SH-SY5Y (cell line): Measurements from ENCODE around the gene TANGO6.

Experiments used
- GATA2 ChIP-seq: IDR thresholded peaks from 2 replicates; pipeline ENCODE4 v1.6.1; 2011; ENCODE audit warnings: mild to moderate bottlenecking, low read depth, low read length
- GATA3 ChIP-seq: IDR thresholded peaks from 2 replicates; pipeline ENCODE4 v1.6.1; 2011; ENCODE audit warnings: low read depth, mild to moderate bottlenecking, low read length, moderate library complexity

DNA sequence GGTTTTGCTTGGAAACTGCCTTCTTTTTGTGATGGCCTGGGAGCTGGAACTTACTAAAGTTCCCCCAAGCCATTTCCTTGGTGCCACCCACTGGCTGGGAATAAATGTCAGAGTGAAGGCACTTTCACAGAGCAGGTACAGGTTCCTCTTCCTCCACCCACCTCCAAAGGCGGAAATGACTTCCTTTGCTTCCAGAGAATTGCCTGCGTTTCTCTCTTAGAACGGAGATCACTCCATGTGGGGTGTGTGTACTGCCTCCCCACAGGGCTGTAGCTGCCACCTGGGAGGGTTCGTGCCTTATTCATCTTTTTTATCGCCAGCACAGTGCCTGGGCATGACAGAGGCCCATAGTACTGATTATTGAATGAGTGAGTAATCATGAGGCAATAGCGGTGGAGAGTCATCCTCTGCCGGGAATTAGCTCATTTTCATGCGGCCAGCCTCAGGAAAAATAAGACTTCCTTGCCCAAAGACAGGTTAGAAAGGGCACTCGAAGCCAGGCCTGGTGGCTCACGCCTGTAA lies 229.9 kb downstream of the TANGO6 start:
- TF ChIP-seq GATA2: no peak
- TF ChIP-seq GATA3: no peak
